Glutamatergic neuron (in vitro differentiated cells): ENCODE results near the gene OPA1. TPM values are rescaled to one million over a fixed set of nuclear protein-coding genes. Genes with fewer than 3 reads are reported as not detected.
A peak's percentile ranks its signal among the peaks of the same experiment; 100 is the strongest.

ENCODE experiments used
- DNase-seq: peaks from one replicate; pipeline ENCODE4 v3.0.0; 2022
- H3K27ac Mint-ChIP-seq: one replicate; pipeline ENCODE4 v1.8.0; 2020; ENCODE audit warnings: mild to moderate bottlenecking, mixed read lengths, inconsistent platforms; ENCODE audit not compliant: unreplicated experiment
- H3K27me3 Mint-ChIP-seq: one replicate; pipeline ENCODE4 v1.8.0; 2020; ENCODE audit warnings: mild to moderate bottlenecking, moderate library complexity, mixed read lengths, inconsistent platforms; ENCODE audit not compliant: unreplicated experiment
- H3K36me3 Mint-ChIP-seq: one replicate; pipeline ENCODE4 v1.8.0; 2020; ENCODE audit warnings: mild to moderate bottlenecking, mixed read lengths, inconsistent platforms; ENCODE audit not compliant: unreplicated experiment
- H3K4me1 Mint-ChIP-seq: one replicate; pipeline ENCODE4 v1.8.0; 2020; ENCODE audit warnings: mild to moderate bottlenecking, low read depth, mixed read lengths, inconsistent platforms; ENCODE audit not compliant: unreplicated experiment
- H3K4me3 Mint-ChIP-seq: one replicate; pipeline ENCODE4 v1.8.0; 2020; ENCODE audit warnings: mild to moderate bottlenecking, mixed read lengths, inconsistent platforms; ENCODE audit not compliant: unreplicated experiment
- H3K9me3 Mint-ChIP-seq: one replicate; pipeline ENCODE4 v1.8.0; 2020; ENCODE audit warnings: mild to moderate bottlenecking, moderate library complexity, mixed read lengths, inconsistent platforms; ENCODE audit not compliant: unreplicated experiment
- total RNA-seq: library from RNA; stranded (reverse); fragmentation: NEBNext Ultra II Directional; extraction: Animal tissue kit (Norgen Biotek cat#: 25700); gene quantifications from one replicate; pipeline ENCODE4 v1.2.1, GENCODE V29; 2021; ENCODE audit not compliant: unreplicated experiment
- TF ChIP-seq, protein P1 (sequence below): fragments of 200-600 bp; sonication (generic); IDR thresholded peaks from one replicate; pipeline ENCODE4 v1.5.0; 2021; ENCODE audit not compliant: partially characterized antibody, unreplicated experiment

OPA1 gene
- total RNA-seq, 1 donor from 2014 or later, result 122 TPM

DNA sequence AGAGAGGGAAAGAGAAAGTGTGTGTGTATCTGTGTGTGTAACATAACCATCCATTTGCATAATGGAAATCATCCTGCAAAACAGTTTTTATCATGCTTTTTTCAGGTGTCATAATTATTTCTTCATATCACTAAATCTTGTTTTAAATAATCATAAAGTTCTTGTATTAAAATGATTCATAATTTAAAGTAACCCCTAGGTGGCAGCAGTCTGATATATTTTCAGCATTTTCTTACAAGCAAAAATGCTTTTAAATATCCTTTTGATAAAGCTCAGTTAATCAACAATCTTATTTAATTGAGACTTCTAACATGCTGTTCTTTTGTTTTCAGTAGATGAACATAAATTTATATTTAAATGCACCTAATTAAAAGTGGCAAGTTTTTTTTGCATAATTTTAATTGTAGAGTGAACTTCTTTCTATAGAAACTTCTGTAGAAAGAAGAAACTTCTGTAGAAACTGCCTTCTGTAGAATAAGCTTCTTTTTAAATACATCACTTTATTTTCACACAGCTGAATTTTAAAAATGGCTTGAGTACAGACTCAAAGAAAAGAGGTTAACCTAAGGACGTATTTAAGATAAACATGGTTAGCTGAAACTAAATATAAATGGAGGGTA lies 72.5 kb downstream of the OPA1 start:
- TF ChIP-seq, protein P1, sequence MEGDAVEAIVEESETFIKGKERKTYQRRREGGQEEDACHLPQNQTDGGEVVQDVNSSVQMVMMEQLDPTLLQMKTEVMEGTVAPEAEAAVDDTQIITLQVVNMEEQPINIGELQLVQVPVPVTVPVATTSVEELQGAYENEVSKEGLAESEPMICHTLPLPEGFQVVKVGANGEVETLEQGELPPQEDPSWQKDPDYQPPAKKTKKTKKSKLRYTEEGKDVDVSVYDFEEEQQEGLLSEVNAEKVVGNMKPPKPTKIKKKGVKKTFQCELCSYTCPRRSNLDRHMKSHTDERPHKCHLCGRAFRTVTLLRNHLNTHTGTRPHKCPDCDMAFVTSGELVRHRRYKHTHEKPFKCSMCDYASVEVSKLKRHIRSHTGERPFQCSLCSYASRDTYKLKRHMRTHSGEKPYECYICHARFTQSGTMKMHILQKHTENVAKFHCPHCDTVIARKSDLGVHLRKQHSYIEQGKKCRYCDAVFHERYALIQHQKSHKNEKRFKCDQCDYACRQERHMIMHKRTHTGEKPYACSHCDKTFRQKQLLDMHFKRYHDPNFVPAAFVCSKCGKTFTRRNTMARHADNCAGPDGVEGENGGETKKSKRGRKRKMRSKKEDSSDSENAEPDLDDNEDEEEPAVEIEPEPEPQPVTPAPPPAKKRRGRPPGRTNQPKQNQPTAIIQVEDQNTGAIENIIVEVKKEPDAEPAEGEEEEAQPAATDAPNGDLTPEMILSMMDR, result peak; percentile 77
- no peak overlapping the region for H3K4me3 Mint-ChIP-seq
- H3K4me1 Mint-ChIP-seq, result no peaks in the 10 kb centered on the region
- no peaks in the 10 kb centered on the region for H3K9me3 Mint-ChIP-seq
- H3K27ac Mint-ChIP-seq, result no peak overlapping the region
- H3K36me3 Mint-ChIP-seq, result no peaks in the 10 kb centered on the region
- peaks cover 5% of the 10 kb centered on the region for H3K27me3 Mint-ChIP-seq
- no peak for DNase-seq

DNA sequence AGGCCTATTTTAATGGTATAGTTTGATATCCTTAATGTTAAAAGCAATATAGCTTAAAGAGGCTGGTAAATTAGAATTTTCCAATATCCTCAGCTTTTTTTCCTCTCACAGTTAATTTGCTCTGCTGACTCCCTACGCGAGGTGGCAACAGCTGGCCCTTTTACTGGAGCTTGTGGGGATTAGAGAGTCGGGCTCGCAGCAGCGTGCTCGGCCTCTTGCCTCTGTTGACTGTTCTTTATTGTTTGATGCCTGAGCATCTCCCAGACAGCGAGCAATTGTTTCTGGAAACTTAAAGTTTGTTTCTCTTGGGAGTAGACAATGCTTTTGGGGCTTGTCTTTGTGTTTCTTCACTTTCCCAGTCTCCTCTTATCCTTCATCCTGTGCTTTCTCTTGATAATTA lies 80.8 kb downstream of the OPA1 start:
- no peaks in the 10 kb centered on the region for H3K36me3 Mint-ChIP-seq
- TF ChIP-seq, protein P1, result no peak
- no peak overlapping the region for H3K4me3 Mint-ChIP-seq
- H3K9me3 Mint-ChIP-seq, result peaks cover 3% of the 10 kb centered on the region
- peak; percentile 61 for DNase-seq
- peaks cover 16% of the 10 kb centered on the region for H3K4me1 Mint-ChIP-seq
- H3K27me3 Mint-ChIP-seq, result peaks cover 4% of the 10 kb centered on the region
- H3K27ac Mint-ChIP-seq, result peak overlapping the region; percentile 24

- Mint-ChIP-seq H3K9me3 (peaks cover 3% of the 10 kb centered on the region), H3K27ac (no peak overlapping the region), H3K27me3 (peaks cover 4% of the 10 kb centered on the region), H3K36me3 (no peaks in the 10 kb centered on the region), H3K4me3 (no peak overlapping the region), H3K4me1 (peaks cover 19% of the 10 kb centered on the region)
- no peak for DNase-seq
- TF ChIP-seq, protein P1, result no peak
These were observed 81.7 kb downstream of the OPA1 start for GRCh38 chr3:193674714-193675113.

GRCh38 chr3:193677734-193678133 lies 84.7 kb downstream of the OPA1 start:
- peaks cover 7% of the 10 kb centered on the region for H3K9me3 Mint-ChIP-seq
- TF ChIP-seq, protein P1, result no peak
- H3K4me1 Mint-ChIP-seq, result peaks cover 33% of the 10 kb centered on the region
- no peak overlapping the region for H3K27ac Mint-ChIP-seq
- peaks cover 7% of the 10 kb centered on the region for H3K27me3 Mint-ChIP-seq
- no peak overlapping the region for H3K4me3 Mint-ChIP-seq
- no peaks in the 10 kb centered on the region for H3K36me3 Mint-ChIP-seq
- DNase-seq, result no peak

GRCh38 chr3:193680220-193680619 lies 87.2 kb downstream of the OPA1 start:
- DNase-seq, result no peak
- Mint-ChIP-seq H3K4me3 (peak overlapping the region; percentile 50), H3K4me1 (peaks cover 20% of the 10 kb centered on the region), H3K27me3 (peaks cover 7% of the 10 kb centered on the region), H3K27ac (peak overlapping the region; percentile 91), H3K36me3 (no peaks in the 10 kb centered on the region), H3K9me3 (peaks cover 9% of the 10 kb centered on the region)
- TF ChIP-seq, protein P1, result no peak
